ENCODE measurements around the gene NRSN2.

Gene NRSN2, protein sequence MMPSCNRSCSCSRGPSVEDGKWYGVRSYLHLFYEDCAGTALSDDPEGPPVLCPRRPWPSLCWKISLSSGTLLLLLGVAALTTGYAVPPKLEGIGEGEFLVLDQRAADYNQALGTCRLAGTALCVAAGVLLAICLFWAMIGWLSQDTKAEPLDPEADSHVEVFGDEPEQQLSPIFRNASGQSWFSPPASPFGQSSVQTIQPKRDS

DNA sequence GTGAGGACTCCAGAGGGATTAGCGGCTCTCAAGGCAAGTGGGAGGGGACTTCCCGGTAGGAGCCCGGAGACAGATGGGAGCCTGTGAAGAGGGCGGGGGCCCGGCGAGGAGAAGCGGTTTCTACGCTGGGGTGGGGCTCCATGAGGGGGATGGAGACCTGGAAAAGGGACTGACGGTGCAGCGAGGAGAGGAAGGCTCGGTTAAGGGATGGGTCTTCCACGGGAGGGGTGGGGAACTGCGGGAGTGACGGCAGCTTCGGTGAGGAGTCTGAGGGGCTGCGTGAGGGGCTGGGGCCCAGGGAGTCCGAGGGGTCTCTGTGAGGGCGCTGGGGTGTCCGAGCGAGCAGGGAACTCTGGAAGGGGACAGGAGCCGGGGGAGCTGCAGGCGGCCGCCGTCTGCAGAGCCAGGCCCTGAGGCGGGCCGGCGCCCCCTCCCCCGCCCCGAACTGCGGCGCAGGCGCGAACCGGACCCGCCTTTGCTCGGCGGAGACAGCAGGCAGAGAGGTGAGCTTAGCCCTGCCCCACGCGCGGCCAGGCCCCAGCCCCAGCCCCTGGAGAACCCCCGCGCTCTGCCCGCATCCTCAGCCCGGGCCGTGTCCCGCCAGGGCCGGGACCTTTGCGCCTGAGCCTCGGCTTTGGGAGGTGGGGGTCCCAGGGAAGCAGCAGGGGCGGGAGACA lies at the start of gene NRSN2:
Gene NRSN2 (plus strand): TSS at position 472 of the 677 bp plus-strand sequence. CDS start 2,533 bp downstream, outside the sequence.
- FAIRE-seq: no peak

DNA sequence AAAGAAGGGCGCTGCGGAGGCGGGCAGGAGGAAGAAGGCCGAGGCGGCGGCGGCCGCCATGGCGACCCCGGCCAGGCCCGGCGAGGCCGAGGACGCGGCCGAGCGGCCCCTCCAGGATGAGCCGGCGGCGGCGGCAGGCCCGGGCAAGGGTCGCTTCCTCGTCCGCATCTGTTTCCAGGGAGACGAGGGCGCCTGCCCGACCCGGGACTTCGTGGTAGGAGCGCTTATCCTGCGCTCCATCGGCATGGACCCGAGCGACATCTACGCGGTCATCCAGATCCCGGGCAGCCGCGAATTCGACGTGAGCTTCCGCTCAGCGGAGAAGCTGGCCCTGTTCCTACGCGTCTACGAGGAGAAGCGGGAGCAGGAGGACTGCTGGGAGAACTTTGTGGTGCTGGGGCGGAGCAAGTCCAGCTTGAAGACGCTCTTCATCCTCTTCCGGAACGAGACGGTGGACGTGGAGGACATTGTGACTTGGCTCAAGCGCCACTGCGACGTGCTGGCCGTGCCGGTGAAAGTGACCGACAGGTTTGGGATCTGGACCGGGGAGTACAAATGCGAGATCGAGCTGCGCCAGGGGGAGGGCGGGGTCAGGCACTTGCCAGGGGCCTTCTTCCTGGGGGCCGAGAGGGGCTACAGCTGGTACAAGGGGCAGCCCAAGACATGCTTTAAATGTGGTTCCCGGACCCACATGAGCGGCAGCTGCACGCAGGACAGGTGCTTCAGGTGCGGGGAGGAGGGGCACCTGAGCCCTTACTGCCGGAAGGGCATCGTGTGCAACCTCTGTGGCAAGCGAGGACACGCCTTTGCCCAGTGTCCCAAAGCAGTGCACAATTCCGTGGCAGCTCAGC lies 48.8 kb upstream of the NRSN2 start:
- FAIRE-seq: no peak

- no peak for FAIRE-seq
Measured at GRCh38 chr20:298776-299391, 48.0 kb upstream of the NRSN2 start.

GRCh38 chr20:300345-300990 lies 46.4 kb upstream of the NRSN2 start:
- FAIRE-seq: no peak

DNA sequence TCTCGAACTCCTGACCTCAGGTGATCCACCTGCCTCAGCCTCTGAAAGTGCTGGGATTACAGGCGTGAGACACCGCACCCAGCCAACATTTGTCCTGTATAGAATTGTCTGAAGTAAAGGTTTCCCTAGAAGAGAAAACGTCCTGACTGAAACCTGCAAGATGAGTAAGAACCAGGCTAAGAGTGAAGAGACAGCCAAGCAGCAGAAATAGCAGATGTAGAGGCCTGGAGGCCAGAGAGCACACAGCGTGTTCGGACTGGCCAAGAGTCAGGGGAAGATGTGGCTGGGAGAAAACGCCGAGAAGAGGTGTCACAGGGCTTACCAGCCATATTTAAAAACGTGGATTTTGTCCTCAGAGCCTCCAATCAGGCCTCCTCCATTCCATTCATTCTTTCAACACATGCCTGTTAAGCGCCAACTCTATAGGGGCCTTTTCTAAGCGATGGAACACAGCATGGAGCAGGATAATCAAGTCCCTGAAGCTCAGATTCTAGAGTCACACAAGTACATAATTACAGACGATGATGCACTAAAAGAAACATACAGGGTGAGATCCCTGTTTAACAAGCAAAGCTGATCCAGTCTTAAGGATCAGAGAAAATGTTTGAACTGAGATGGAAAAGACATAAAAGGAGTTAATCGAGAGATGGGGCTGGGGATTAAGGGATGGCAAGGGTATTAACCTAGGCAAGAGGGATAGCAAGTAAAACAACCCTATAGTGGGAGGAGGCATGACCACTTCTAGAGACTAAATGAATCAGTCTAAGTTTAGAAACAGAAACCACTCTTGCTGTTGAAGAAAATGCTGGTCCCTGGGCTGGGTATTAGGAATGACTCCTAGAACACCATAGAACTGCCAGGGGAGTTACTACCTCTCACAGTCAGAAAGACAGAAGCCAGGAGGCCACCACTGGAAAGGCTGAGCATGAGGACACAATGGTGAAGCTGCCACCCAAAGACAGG lies 44.7 kb upstream of the NRSN2 start:
- FAIRE-seq: no peak

- no peak for FAIRE-seq
Measured at GRCh38 chr20:305745-306144, 41.2 kb upstream of the NRSN2 start.

GRCh38 chr20:308427-309038 lies 38.4 kb upstream of the NRSN2 start:
- FAIRE-seq: no peak

GRCh38 chr20:309306-309840 lies 37.5 kb upstream of the NRSN2 start:
- FAIRE-seq: no peak

DNA sequence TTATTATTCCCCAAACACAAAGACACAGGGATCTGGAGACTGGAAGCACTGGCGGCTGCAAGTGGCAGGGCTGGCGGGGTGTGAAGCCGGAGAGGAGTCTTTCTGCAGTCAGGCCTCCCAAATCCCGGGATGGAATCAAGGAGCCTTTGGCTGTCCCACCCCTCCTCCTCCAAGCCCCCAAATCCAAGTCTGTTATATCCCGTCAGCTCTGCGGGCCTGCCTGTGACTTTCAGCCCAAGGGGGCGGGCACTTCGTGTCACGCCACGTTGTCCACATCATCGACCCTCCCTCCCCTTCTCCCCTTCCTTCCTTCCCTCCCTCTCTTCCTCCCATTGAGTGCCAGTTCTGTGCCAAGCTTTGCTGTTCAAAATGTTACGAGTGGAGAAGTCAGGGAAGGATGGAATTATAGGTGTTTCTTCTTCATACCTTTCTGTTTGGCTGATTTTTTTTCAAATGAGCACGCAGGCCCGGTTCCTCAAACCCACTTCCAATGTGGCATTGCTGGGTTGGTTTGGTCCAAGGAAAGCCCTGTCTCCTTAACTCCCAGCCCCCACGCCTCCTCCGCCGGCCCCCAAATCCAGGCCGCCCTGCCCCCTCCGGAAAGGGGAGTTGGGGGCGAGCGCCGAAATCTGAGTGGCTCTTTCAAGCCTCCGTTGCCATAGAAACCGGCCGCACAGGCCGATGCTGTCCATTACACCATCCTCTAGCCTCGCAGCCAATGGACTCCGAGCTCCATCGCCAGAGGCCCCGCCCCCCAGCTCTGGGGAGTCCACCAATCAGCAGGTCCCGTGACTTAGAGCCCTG lies 36.9 kb upstream of the NRSN2 start:
- FAIRE-seq: peak; percentile 100

GRCh38 chr20:310645-311044 lies 36.3 kb upstream of the NRSN2 start:
- no peak for FAIRE-seq

- FAIRE-seq: no peak
Measured at GRCh38 chr20:311609-312008, 35.3 kb upstream of the NRSN2 start.

DNA sequence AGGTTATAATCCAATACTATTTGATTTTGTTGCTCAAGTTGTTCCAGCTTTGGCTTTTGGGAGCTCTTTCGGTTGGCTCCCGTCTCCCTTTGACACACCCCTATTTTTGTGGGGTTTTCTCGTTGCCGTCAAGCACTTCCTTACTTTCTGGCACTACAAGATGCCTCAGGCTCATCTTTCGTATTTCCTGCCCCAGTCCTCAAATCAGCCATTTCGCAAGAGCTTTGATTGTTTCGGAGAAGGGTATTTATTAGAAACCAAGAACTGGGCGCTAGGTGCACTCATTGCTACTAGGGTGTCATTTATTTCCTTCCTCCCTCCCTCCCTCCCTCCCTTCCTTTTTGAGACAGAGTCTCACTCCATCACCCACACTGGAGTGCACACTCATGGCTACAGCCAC lies 34.8 kb upstream of the NRSN2 start:
- no peak for FAIRE-seq

DNA sequence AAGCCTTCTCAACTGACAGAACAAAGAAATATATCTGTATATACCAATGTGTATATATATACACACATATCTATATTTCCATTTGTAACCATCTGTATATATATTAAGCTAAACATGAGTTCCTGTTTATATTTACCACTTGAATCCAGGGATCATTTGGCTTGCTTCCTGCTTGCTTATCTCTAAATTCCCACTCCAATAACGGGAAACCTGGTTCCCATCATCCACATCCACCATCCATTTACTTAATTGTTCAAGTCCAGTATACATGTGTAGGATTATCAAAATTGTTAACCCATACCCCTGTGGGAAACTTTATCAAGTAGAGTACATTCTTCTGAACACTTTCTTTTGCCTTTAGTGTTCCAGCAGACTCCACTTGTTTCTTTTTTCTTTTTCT lies 34.0 kb upstream of the NRSN2 start:
- FAIRE-seq: no peak

GRCh38 chr20:313402-313801 lies 33.5 kb upstream of the NRSN2 start:
- no peak for FAIRE-seq

DNA sequence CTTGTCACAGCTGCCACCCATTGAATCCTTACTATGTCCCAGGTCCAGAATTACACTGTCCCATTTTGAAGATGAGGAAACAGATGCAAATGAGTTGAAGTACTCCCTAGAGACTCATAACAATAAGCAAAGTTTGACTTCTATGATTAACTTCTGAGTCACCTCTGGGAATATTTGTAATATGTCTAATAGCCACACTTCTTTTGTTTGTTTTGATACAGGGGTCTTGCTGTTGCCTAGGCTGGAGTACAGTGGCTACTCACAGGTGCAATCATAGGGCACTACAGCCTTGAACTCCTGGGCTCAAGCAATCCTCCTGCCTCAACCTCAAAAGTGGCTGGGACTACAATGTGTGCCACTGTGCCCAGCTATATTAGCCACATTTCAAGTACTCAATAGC lies 33.0 kb upstream of the NRSN2 start:
- FAIRE-seq: no peak

DNA sequence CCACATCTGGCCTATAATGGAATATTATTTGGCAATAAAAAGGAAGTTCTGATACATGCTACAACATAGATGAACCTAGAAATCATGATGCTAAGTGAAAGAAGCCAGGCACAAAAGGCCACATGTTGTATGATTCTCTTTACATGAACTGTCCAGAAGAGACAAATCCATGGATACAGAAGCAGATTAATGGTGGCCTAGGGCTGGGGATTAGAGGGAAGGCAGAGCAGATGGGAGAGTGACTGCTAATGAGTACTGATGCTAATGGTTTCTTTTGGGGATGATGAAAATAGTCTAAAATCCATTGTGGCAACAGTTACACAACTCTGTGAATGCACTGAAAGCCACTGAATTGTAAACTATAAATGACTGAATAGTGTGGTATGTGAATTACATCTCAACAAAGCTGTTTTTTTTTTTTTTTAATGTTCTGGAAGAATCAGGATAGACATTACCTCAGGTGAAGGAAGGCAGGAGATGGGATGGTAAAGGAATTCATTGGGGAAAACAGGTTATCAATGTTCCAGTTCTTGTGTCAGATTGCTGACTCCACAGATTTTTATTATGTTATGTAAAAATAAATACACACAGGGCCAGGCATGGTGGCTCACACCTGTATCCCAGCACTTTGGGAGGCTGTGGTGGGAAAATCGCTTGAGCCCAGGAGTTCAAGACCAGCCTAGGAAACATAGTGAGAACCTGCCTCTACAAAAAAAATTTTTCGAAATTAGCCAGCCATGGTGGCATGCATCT lies 30.4 kb upstream of the NRSN2 start:
- no peak for FAIRE-seq

DNA sequence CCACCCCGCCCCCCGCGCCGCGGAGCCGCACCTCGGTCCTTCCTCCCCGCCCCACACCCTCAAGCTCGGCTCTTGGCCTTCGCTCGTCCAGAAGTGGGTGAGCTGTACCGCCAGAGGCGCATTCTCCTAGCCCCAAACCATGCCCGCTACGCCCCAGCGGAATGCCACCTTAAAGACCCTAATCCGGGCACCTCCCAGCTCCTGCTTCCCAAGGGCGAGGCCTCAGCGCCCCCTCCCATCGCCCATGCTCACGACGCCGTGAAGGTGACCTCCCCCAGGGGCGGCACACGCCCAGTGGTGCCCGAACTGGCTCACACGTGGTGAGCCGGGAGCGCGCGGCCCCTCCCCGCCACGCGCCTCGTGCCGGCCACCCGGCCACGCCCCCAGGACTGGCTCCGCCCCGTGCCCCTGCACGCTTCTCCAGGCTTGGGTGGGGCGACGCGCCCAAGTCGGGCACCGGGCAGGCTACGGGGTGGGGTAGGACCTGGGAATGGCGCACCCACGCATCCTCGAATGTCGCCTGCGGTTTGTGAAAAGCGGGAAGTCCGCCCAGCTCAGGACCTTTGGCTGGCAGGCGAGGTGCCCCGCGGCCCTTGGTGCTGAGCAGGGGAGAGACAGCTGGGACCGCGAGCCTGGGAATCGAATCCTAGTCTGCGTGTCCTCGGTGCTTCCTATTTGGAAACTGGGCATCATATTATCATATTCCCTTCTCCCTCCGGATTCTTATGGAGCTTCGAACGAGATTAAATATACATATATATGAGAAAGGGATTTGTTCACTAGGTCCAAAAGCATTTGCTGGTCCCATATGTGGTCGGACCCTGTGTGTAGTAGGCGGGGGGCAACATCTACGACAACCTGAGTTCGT lies 22.5 kb upstream of the NRSN2 start:
- no peak for FAIRE-seq
